HEK293T (cell line): Measurements from ENCODE around the gene NUDT6.

Experiments
- BHLHE40 ChIP-seq: fragments of 450-650 bp; IDR thresholded peaks from 2 replicates; pipeline ENCODE4 v1.6.1; 2016; ENCODE audit warnings: mild to moderate bottlenecking, moderate library complexity, borderline replicate concordance
- FOXK2 ChIP-seq: fragments of 450-650 bp; IDR thresholded peaks from 2 replicates; pipeline ENCODE4 v1.6.1; 2016; ENCODE audit warnings: mild to moderate bottlenecking
- FOXM1 ChIP-seq: fragments of 450-650 bp; IDR thresholded peaks from 2 replicates; pipeline ENCODE4 v1.6.1; 2017; ENCODE audit warnings: mild to moderate bottlenecking, borderline replicate concordance
- NFRKB ChIP-seq: fragments of 450-650 bp; IDR thresholded peaks from 2 replicates; pipeline ENCODE4 v1.6.1; 2016; ENCODE audit warnings: mild to moderate bottlenecking, moderate library complexity
- SP1 ChIP-seq: fragments of 450-650 bp; IDR thresholded peaks from 2 replicates; pipeline ENCODE4 v1.6.1; 2017
- SUZ12 ChIP-seq: fragments of 450-650 bp; IDR thresholded peaks from 2 replicates; pipeline ENCODE4 v1.6.1; 2016; ENCODE audit warnings: mild to moderate bottlenecking
- TF ChIP-seq, protein P1 (sequence below): fragments of 450-650 bp; IDR thresholded peaks from 2 replicates; pipeline ENCODE4 v1.6.1; 2016

- TF ChIP-seq SP1, result no peak
- no peak for TF ChIP-seq FOXM1
- TF ChIP-seq SUZ12, result no peak
- TF ChIP-seq NFRKB, result no peak
- no peak for TF ChIP-seq FOXK2
- no peak for TF ChIP-seq BHLHE40
- TF ChIP-seq, protein P1, sequence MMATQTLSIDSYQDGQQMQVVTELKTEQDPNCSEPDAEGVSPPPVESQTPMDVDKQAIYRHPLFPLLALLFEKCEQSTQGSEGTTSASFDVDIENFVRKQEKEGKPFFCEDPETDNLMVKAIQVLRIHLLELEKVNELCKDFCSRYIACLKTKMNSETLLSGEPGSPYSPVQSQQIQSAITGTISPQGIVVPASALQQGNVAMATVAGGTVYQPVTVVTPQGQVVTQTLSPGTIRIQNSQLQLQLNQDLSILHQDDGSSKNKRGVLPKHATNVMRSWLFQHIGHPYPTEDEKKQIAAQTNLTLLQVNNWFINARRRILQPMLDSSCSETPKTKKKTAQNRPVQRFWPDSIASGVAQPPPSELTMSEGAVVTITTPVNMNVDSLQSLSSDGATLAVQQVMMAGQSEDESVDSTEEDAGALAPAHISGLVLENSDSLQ, result no peak
Observed at GRCh38 chr4:122920473-122920872, 1.9 kb downstream of the NUDT6 start.
